Adipocyte (in vitro differentiated cells): ENCODE results near the gene LHX6.
A peak's percentile ranks its signal among the peaks of the same experiment; 100 is the strongest.

Source experiments
- DNase-seq: peaks from one replicate; pipeline ENCODE4 v3.0.0-alpha.2; 2015; ENCODE audit warnings: low read depth
- H3K27me3 ChIP-seq: replicated peaks from 2 replicates; pipeline ENCODE4 v1.7.0; 2013; ENCODE audit warnings: mild to moderate bottlenecking, low read length, moderate library complexity; ENCODE audit not compliant: control insufficient read depth, insufficient read depth
- H3K36me3 ChIP-seq: 2 replicates; pipeline ENCODE4 v1.7.0; 2013; ENCODE audit warnings: low read length, mild to moderate bottlenecking, moderate library complexity; ENCODE audit not compliant: control insufficient read depth, insufficient read depth, severe bottlenecking
- H3K4me1 ChIP-seq: 2 replicates; pipeline ENCODE4 v1.7.0; 2013; ENCODE audit warnings: mild to moderate bottlenecking, low read length, moderate library complexity; ENCODE audit not compliant: control insufficient read depth, insufficient read depth
- H3K4me3 ChIP-seq: 2 replicates; pipeline ENCODE4 v1.7.0; 2013; ENCODE audit warnings: mild to moderate bottlenecking, low read length, moderate library complexity
- H3K9ac ChIP-seq: 2 replicates; pipeline ENCODE4 v1.7.0; 2013; ENCODE audit warnings: mild to moderate bottlenecking, low read length, moderate library complexity
- H3K9me3 ChIP-seq: 2 replicates; pipeline ENCODE4 v1.7.0; 2013; ENCODE audit warnings: mild to moderate bottlenecking, low read length, moderate library complexity; ENCODE audit not compliant: control insufficient read depth

Gene LHX6

DNA sequence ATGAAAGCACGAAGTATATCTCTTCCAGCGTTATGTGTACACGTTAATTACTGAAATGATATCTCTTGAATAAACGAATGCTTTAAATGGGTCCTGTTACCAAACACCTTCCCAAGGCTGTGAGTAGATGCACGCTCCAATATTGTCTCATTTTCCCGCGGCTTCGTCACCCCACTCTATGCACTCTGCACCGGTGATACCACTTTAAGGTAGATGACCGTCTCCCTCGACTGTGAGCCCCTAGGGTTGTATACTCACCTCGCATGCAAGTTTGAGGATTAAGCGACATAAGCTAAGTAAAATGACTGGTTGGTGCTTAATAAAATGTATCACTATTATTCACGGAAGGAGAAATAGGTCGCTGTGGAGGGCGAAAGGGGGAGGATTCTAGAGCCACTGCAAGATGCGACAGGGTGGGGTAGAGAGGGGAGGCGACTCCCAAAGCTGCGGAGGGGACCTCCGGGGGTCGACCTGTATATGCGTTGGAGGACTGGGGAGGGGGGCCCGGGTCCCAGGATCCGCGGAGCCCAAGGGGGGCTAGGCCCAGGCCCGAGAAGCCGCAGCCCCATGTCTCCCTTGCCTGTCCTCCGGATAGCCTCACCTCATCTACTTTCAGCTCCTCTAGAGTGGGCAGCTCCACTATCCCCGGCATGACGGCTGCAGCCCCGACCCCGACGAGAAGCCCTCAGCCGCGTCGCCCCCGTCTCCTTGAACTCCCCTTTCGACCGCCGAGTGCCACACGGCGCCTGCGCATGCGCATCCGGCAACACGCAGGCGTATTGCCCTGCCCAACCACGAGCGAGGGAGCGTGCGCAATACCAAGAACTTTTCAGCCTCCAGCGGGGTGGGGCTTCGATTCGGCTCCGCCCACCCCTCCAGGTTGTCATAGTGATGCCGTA is 69.5 kb downstream of the LHX6 start, which contains the start of the genes MORN5 and NDUFA8:
MORN5 (plus strand) TSS at position 883 of the 899 bp plus-strand sequence. CDS start 65 bp downstream, outside the sequence.
NDUFA8 (minus strand) TSS at position 754 of the 899 bp plus-strand sequence; CDS start at position 652, 102 bp downstream.
- H3K9me3 ChIP-seq, result peaks cover 9% of the 10 kb centered on the region
- H3K36me3 ChIP-seq, result no peaks in the 10 kb centered on the region
- peaks cover 4% of the 10 kb centered on the region for H3K27me3 ChIP-seq
- peaks cover 13% of the 10 kb centered on the region for H3K4me1 ChIP-seq
- peak; percentile 99 for DNase-seq
- H3K4me3 ChIP-seq, result peak within 1 kb of the TSS; percentile 92
- H3K9ac ChIP-seq, result peak within 1 kb of the TSS; percentile 95

DNA sequence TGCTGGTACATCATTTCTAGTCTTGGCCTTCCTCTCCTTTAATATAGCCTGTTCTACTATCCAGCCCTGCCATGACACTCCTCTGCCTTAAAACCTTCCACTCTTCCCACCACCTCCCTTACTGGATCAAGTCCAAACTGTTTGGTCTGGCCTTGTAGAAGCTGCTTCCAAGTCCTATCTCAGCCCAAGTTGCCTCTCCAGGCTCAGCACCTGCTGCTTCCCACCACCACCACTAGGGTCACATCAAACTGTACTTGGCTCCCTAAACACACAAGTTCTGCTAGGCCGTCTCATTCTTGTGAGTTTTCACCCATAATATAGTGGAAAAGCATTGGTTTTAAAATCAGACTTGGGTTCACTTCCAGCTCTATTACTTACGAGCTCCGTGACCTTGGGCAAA is 70.6 kb downstream of the LHX6 start:
- peaks cover 9% of the 10 kb centered on the region for H3K9me3 ChIP-seq
- peaks cover 13% of the 10 kb centered on the region for H3K4me1 ChIP-seq
- H3K9ac ChIP-seq, result no peak overlapping the region
- DNase-seq, result peak; percentile 60
- no peak overlapping the region for H3K4me3 ChIP-seq
- H3K27me3 ChIP-seq, result peaks cover under 1% of the 10 kb centered on the region
- H3K36me3 ChIP-seq, result no peaks in the 10 kb centered on the region

DNA sequence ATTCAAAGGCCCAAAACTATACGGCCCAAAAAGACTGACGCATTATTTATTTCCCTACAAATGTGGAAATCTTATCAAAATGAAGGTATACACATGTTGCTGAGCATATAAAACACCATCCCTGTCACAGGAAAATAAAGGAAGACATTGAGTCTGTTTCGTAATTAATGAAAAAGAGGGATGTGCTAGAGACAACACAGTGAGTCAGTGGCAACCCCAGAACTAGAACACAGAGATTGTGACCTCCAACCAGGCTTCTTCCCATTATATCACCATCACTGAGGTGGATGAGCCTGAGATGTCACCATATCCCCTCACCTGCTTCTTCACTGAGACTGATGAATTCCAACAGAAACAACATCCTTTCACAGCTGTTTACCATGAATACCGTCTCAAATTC is 73.0 kb downstream of the LHX6 start:
- Histone ChIP-seq H3K9ac (no peak overlapping the region), H3K4me1 (peaks cover 26% of the 10 kb centered on the region), H3K36me3 (peaks cover 5% of the 10 kb centered on the region), H3K27me3 (no peaks in the 10 kb centered on the region), H3K4me3 (no peak overlapping the region), H3K9me3 (no peaks in the 10 kb centered on the region)
- DNase-seq, result no peak
